GM19035 (cell line): ENCODE data around the gene ATG10.
"Not testable (repeated sequence)": the region's sequence is repeated elsewhere in the genome, so short reads cannot be mapped to it uniquely, and the experiment has no call there.

Experiments used
- ATAC-seq: cut with Tn5 transposase; IDR thresholded peaks from one replicate; pipeline ENCODE4 v1.9.1; 2021; ENCODE audit not compliant: unreplicated experiment

Gene ATG10

DNA sequence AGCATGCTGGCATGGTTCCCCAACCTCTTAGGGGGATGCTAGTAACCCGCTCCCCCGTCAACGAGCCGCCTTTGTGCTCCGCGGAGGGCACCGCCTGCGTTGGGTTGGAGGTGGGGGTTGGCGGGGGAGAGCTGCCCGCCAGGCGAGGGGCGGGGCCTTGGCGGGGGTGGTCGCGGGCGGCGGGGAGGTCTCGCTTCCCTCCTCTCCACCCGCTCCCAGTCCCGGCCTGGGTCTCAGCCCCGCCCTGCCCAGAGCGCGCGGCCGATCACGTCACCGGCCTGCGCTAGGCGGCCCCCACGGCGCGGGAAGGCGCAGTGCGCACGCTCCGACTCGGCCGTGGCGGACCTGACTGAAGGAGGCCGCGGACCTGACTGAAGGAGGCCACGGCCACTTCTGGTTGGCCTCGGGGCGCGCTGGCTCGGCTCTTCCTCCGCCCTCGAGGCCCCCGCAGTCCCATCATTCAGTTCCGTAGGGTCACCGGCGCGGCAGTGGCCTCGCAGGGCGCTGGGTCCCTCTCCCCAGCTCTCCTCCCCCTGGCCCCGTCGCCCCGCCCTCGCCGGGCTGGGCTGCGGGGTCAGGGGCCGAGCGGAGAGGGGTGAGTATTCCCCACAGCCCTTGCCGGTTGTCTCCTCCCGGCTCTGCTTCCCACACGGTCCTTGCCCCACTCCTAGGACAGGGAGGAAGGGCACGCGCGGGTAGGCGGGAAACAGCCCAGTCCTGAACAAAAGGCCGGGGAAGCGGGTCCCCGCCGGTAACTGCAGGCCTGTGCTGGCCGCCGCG lies at the start of gene ATG10:
Gene ATG10, plus strand, starts transcription at position 312 of the 780 bp plus-strand sequence. CDS start 15,548 bp downstream, outside the sequence.
- peak; percentile 99 for ATAC-seq

DNA sequence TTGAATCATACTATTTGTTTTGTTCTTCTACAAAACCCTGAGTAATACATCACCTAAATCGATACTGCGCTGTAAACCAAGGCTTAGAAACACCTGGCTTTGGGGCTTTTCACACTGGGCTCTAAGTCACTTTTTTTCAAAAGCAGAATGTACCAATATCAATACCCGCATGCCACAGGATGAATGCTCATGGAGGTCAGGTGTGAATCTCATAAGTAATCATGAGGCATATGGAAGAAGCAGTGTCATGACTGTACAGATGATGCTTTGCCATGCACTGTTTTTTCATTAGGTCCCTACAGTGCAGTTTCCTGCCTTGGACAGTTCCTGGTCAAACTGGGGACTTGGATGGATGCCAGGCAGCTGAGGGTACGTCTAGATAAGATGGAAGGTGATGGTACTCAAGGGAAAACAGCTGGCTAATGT lies 49.0 kb upstream of the ATG10 start:
- ATAC-seq: peak; percentile 57

DNA sequence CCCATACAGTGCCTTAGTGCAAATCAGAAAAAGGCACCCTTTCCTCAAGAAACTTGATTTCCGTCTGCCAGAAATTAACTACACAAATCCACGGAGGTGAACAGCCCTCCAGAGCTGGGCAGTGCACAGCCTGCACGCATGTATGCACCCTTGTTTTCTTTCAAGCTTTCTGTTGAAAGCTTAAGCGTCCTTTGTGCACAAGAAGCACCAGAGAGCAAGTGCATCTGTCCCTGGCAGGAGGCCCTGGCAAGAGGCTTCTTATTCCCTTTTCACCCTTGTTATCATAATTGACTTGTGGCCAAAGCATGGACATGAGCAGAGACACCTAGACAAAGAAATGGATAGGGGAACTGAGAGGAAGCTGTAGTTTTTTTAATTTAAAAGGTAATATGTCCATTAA lies 47.4 kb upstream of the ATG10 start:
- no peak for ATAC-seq

DNA sequence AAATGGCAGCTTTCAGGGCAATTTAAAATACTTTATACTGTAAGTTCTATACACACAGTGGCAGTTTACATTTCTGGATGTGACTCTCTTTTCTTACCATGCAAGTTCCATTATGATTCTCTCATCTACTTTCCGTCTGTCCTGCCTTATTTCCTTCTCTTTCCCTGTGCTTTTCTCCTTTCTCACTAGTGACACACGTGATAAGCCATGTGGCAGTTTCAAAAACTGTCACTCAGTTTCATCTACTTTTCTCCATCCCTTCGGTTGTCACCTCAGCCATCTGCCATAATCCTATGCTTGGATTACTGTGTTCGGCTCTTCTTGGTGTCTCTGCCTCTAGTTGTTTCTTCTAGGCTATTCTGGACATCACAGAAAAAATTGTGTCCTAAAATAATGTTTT lies 46.8 kb upstream of the ATG10 start:
- ATAC-seq: no peak

DNA sequence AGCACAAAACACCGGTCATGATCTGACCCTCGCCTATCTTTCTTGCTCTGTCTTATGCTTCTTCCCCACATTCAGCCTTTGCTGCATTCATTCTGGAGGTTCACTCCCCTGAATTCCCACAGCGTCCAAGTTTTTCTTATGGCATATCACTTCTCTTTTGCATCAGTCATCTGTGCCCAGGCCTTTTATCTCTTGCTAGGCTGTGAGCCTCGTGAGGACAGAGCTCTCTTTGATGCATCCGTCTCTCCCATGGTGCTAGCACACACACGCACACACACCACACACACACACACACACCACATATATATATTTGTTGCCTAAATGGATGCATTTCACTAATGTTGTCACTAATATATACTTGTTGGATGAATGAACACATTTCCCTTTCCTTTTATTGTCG lies 45.8 kb upstream of the ATG10 start:
- ATAC-seq: no peak

DNA sequence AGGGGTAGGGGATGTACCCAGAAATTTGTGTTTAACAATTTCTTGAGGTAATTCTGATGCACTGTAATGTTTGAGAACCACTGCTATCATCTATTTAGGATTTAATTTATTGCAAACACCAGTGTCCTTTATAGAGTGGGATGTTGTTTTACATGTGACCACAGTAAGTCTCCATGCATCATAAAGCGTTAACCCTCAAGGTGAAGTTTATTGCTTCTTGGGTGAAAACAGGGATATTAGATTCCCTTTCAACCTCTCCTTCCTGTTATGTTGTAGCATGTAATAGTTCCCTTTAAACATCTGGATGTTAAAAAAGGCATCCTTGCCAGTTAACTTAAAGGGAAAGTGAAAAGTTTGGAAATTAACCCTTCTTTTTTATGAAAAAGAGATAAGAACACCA lies 35.8 kb upstream of the ATG10 start:
- ATAC-seq: no peak

DNA sequence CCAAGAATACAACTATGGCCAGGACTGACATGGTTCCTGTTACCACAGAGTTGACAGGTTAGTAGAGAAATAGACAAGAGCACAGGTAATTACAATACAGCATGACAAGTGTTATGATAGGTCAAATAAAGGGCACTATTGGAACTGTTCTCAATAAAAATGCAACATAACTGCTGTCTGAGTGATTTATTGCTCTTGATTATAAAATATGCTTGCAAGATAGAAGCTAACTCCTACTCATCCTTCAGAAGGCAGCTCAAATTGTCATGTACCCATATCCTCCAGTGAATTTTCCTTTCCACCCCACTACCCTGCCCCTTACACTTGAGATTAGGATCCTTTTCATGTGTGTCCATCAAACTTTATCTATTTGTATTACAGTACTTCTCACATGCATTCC lies 35.1 kb upstream of the ATG10 start:
- no peak for ATAC-seq

DNA sequence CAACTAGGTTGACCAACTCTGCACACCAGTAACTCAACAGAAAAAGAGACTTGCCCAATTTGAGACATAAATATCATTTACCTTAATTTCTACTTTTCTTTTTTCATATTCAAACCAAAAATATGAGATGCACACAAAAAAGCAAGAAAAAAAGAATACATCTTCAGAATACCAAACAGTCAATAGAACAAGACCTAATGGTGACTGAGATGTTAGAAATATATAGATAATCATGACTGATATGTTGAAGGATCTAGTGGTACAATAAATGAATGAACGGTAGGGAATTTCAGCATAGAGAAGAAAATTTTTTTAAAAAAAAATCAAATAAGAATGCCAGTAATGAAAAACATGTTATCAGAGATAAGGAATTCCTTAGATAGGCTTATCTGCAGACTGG lies 29.1 kb upstream of the ATG10 start:
- ATAC-seq: no peak

DNA sequence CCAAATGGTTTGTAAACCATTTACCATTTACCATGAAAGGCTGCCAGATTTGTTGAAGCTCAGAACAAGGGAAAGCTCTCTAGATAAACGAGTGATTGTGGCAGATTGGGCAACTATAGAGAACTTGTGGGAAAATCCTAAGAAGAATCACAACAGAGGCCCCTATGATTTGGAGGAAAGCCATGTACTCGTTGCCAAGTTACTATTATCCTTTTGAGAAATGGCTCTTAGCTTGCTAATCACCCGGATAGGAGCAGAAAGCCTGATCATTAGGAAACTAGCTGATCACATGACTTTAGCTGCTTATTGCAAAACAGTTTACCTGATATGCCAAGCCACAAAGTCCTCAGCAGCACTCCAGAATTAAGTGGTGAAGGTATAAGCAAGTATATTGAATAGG lies 23.5 kb upstream of the ATG10 start:
- no peak for ATAC-seq

DNA sequence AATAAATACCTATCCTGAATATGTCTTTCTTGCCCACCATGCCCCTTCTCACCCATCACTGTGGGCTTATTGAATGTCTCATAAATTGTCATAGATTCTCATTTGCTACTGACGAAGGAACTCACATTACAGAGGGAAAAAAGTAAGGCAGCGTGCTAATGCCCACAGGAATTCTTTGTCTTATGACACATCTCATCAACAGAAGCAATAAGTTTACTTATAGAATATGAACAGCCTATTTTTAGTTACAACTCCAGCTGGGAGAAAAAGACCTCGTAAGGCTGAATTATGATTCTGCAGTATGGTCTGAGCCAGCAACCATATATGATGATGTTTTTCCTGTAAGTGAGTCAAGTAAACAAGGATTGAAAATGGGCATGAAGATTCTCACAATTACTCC lies 22.4 kb upstream of the ATG10 start:
- no peak for ATAC-seq

DNA sequence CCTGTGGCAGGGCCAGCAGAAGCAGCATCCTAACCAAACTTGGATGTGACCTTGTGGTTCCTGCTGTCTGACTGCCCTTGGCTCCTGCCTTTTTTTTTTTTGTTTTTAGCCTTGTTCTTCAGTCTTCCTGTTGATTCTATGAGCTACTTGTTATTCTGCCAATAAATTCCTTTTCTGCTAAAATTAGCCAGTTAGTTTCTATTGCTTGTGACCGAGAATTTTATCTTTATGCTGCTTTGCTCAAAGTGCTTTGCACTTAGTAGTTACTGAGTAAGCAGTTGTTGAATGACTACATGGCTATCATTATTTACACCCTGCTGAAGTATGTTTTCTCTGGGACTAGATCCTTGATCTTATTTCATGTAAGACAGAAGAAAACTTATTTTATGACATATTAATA lies 20.8 kb upstream of the ATG10 start:
- ATAC-seq: no peak

DNA sequence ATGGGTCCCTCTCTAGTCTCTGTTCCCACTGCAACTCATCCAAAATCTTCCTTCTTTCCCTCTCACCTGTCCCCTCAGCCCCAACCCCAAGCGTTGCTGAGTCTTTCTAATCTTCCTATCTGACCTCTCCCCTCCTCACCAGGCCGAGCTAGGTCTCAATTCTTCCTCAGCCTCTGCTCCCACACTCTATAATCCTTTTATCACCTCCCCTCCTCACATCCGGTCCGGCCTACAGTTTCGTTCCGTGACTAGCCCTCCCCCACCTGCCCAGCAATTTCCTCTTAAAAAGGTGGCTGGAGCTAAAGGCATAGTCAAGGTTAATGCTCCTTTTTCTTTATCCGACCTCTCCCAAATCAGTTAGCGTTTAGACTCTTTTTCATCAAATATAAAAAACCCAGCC lies 17.0 kb upstream of the ATG10 start:
- not testable (repeated sequence) for ATAC-seq

DNA sequence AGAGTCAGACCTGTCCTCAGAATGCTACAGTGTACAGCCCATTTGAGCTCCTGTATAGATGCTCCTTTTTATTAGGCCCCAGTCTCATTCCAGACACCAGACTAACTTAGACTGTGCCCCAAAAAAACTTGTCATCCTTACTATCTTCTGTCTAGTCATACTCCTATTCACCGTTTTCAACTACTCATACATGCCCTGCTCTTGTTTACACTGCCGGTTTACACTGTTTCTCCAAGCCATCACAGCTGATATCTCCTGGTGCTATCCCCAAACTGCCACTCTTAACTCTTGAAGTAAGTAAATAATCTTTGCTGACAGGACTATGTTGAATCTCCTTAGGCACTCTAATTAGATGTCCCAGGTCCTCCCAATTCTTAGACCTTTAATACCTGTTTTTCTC lies 13.7 kb upstream of the ATG10 start:
- ATAC-seq: not testable (repeated sequence)

DNA sequence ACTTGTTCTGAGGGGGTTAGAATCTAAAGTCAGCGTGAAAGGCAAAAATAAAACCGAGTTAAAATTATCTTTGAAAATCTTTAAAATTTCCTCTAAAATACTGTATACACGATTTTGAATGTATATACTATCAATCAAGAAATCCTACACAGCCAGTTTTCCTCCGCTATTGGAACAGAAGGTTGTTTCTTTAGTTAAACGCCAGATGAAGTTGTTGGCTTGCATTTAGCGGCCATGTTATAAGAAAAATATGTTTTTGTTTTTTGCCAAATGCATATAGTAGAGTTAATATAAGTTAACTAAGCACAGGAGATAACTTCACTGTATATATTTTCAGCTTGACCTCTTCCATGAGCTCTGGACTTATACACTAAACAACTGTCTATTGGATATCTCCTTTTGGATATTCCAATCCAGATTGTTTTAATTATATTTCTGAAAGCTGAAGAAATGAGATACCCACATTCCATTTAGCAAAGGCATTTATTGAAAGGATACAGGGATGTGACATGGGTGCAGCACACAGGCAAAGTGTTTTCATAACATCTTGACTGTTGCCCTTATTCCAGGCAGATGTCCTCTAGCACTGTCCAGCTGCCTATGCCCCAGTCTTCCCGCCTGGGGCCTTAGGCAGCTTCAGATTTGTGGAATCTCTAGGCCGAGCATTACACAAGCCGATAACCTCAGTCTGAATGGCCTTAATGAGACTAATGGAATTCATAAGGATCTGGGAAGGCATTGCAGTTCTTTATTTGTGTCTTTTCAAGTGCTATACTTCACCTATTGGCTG lies 10.0 kb upstream of the ATG10 start:
- no peak for ATAC-seq

DNA sequence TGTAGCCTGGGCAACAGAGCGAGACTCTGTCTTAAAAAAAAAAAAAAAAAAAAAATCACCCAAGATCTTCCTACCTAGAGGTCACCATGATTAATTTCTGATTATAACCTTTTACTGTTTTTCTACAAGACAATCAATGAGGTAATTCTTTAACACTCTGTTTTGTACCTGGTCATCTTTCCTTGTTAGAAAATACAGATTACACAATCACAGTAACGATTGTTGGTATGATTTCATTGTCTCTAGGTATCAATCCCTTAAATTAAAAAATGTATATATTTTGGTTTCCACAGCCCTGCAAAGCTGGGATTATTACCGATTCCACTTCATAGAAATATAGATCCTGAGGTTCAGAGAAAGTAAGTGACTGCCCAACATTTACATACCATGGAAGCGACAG lies 8.3 kb upstream of the ATG10 start:
- ATAC-seq: no peak

DNA sequence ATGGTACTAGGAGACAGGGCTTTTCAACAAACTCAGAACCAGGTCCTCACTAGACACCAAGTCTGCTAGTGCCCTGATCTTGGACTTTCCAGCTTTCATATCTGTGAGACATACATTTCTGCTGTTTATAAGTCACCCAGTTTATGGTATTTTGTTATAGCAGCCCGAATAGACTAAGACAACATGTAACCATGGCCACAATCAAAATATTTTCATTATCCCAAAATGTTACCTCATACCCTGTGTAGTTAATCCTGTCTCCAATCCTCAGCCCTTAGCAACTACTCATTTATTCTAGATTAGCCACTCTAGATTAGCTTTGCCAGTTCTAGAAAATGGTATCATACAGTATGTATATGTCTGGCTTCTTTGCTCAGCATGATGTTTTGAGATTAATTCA lies 6.3 kb upstream of the ATG10 start:
- no peak for ATAC-seq

DNA sequence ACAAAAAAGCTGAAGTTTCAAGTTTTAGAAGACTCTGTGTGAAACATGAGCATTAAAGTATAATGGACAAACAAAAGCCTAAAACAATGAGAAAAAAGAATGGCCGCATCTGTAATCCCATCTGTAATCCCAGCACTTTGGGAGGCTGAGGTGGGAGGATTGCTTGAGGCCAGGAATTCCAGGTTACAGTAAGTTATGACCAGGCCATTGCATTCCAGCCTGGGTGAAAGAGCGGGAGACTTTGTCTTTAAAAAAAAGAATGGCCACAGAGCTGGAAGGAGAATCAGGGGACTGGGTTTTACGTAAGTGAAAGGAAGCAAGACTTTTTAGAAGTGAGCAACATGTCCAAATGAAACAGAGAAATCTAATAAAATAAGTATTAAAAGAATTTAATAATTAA lies 2.6 kb upstream of the ATG10 start:
- no peak for ATAC-seq

DNA sequence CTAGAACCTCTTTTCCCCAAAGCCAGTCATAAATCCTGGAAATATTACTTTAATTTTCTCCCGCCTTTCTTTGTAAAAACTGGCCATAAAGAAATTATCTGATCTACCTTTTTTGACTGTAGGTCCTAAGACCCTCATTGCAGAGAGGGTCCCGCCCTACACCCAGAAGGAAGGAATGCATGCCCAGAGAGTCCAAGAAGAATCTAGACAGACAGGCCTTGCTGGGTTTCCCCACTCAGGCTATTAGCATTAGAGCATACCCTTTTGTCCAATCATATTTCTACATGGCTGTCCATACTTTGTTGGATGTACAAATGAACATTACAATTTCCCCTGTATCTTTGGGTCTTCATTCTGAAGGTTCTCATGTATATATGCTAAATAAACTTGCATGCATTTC lies 1.9 kb upstream of the ATG10 start:
- no peak for ATAC-seq

DNA sequence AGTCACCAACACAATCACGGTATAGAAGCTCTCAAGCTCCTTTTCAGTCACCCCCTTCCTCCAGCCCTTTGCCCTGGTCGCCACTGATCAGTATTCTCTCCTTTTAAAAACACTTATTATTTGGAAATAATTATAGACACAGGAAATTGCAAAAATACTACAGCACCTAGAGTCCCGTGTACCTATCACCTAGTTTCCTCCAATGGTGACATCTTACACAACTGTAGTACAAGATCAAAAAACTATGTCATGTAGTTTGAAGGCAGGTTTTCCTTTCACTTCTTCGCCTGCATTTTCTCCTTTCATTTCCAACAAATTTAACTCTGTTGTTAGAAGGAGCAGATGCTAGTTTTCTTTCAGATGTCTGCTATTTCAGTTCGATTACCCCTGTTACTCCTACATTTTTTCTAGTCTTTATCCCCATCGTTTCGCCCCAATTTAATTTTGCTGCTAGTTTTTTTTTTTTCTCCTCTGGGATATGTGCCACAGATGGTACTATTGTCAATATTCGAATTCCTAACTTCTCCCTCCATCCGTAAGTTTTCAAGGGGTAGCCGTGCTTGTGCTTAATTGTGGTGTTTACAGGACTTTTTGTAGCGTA lies 612 bp upstream of the ATG10 start:
- no peak for ATAC-seq

DNA sequence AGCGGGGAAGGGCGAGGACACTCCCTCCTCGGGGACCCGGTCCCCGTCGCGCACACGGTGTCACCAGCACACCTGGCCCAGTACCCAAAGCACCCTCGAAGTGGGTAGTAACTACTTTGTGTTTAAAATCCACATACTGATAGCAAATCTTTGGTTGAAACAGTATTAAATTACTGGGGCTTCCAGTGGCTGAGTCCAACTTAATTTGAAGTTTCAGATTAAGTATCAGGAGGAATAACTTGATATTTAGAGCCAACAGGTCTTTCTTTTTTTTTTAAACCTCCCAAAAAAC lies 615 bp downstream of the ATG10 start:
- ATAC-seq: peak; percentile 55

DNA sequence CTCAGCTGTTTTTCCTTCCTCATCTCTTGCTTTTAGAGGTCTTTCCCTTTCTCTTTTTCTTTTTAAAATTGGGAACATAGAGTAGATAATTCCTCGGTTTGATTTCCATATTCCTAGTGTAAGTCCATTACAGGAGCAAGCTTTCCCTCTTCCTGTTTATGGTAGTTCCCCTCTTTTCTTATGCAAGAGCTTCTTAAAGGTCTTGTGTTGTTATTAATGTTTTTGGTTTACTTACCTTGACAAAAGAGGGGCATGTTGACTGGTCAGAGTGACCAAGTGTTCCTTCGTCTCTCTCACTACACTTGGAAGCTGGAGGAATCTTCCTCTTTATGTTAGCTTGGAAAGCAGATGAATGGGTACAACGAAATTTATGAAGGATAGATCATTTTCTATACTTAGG lies 8.3 kb downstream of the ATG10 start:
- no peak for ATAC-seq

DNA sequence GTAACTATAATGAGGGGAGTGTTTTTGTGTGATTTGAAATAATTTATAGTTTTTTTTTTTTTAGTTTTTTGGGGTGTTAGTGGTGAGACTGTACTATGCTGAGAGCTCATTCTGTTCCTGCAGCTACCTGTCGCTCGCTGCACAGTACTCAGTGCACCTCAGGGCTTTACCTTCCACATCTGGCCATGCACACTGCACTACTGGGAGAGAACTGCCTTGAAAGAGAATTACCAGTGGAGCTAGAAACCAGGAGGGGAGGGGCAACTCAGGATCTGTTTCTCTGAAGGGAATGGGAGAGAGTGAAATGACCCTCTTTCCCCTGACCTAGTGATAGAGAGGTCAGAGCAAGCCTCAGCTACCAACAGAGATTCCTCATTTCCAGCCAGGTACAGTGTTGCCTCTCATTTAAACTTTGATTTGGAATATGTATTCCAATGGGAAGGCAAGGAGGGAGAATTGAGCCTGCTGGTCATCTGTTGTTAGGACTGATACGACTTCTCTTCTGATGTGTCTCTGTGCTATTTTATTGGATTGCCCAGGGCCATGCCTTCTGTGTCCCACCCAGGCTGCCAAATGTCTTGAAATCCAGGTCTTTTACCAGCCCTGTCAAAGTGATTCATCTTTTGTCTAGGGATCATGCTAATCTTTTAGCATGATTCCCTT lies 8.9 kb downstream of the ATG10 start:
- no peak for ATAC-seq
